ENCODE measurements around the gene FRMD7. TPM values are rescaled to one million over a fixed set of nuclear protein-coding genes. Genes with fewer than 3 reads are reported as not detected.

Gene FRMD7
- total RNA-seq, 6 experiments from 2014 or later = 0.07 to 0.18 (median 0.09) TPM; not detected in 3

DNA sequence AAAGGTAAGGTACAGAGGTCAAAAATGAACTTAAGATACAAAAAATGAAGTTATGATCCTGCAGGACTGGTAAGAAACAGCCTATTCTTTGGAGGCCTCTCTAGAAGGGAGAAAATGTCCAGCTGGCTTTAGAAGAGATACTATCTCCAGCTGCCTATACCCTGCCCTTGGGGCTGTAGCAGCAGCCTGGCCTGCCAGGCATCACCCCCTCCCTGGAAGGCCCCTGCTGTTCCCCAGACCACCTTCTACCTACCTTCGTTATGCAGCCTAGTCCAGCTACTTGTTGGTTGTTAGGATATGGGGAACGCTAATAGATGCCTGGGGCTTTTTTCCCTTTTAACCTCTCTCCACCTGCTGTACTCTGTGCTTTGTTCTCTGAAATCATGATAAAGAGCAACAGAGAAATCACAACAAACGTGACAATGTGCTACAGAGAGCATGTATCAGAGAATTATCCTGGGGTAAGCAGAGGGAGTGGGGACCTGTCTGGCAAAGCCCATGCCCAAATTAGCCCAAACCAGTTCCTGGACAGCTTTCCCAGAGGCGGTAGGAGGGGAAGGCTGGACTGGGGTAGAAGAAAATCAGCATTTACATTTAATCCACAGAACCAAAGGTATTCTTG lies 34.5 kb downstream of the FRMD7 start:
- Histone ChIP-seq H3K36me3 (no peaks in the 10 kb centered on the region), H3K27ac (no peak overlapping the region), H3K4me1 (no peaks in the 10 kb centered on the region), H3K4me3 (no peak overlapping the region), H3K27me3 (no peaks in the 10 kb centered on the region), H3K9me3 (no peaks in the 10 kb centered on the region)
- TF ChIP-seq POLR2A (IDR thresholded peaks at IDR 0.05) = no peak
- TF ChIP-seq, protein P1, sequence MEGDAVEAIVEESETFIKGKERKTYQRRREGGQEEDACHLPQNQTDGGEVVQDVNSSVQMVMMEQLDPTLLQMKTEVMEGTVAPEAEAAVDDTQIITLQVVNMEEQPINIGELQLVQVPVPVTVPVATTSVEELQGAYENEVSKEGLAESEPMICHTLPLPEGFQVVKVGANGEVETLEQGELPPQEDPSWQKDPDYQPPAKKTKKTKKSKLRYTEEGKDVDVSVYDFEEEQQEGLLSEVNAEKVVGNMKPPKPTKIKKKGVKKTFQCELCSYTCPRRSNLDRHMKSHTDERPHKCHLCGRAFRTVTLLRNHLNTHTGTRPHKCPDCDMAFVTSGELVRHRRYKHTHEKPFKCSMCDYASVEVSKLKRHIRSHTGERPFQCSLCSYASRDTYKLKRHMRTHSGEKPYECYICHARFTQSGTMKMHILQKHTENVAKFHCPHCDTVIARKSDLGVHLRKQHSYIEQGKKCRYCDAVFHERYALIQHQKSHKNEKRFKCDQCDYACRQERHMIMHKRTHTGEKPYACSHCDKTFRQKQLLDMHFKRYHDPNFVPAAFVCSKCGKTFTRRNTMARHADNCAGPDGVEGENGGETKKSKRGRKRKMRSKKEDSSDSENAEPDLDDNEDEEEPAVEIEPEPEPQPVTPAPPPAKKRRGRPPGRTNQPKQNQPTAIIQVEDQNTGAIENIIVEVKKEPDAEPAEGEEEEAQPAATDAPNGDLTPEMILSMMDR (IDR thresholded peaks at IDR 0.05) = no peak
- DNase-seq (no peak), ATAC-seq (peak in 1 of 4 donors; percentile 33)
- 49% methylated on average over 3 of the region's 4 CpGs for WGBS (ENCODE audit: insufficient coverage, low coverage, low lambda C conversion rate, missing lambda C conversion rate)
- intact Hi-C loops (cut with DNase I) = no loop called here

DNA sequence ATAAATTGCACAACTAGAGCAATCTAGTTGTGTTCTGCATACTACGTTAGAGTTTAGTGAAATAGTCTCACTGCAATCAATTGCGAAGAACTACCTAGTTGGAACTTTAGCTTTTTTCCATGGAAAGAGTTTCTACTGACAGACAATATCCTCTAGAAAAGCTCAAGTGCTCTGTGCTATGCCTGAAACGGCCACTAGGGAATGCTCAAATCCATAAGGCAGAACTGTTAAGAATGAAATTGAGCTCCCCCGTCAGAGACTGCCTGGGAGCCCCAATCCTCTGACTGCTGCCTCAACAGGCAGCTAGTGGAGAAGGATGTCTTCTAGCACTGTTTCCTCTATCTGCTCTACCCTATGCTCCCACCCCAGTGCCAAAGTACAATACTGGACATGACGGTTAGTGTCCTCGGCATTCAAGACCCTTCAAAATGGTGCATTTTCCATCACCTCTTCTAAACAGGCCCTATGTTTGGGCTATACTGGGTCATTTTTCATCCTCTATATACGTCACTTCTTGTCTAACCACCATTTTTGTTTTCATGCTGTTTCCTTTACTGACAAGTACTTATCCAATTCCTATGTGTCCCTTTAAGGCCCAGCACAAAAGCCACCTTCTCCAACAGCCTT lies 35.3 kb downstream of the FRMD7 start:
- ATAC-seq = peak; percentile 86 to 92 (median 88)
- peak in 1 of 3 donors; percentile 57 for DNase-seq
- no peak overlapping the region for H3K4me3 ChIP-seq
- H3K36me3 ChIP-seq = no peaks in the 10 kb centered on the region
- H3K4me1 ChIP-seq = no peaks in the 10 kb centered on the region
- TF ChIP-seq, protein P1 (IDR thresholded peaks at IDR 0.05) = peak; percentile 71 to 80 (median 76)
- TF ChIP-seq POLR2A (IDR thresholded peaks at IDR 0.05) = no peak
- WGBS (ENCODE audit: insufficient coverage, low coverage, low lambda C conversion rate, missing lambda C conversion rate) = 40% methylated on average over 7 of the region's 7 CpGs
- H3K27me3 ChIP-seq = no peaks in the 10 kb centered on the region
- intact Hi-C loops (cut with DNase I) = no loop called here
- H3K27ac ChIP-seq = no peak overlapping the region
- no peaks in the 10 kb centered on the region for H3K9me3 ChIP-seq

DNA sequence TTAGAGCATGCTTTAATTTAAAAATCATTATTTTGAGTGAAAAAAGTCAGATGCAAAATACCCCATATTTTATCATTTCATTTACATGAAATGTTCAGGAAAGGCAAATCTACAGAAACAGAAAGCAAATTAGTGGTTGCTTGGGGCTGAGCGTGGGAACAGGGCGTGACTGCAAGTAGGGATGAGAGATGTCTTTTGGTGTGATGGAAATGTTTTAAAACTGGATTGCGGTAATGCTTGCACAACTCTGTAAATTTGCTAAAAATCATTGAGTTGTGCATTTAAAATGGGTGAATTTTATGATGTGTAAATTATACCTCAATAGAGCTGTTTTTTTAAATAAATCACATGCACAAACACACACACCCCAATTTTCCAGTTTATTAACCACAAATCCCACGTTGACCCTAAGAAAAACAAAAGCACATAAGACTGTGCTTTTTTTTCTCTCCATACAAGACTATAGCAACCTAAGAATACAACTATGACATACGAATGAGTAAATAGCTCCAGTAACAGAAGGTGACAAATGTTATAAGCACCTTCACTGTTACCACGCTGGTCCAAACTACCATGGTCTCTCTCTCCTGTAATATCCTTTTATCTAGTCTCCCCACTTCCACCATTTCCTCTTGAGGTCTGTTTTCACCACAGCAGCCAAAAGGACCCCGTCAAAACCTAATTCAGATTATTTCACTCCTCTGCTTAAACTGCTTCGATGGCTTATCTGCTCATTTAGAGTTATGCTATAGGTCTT lies 37.2 kb downstream of the FRMD7 start:
- intact Hi-C loops (cut with DNase I) = no loop called here
- DNase-seq = no peak
- no peak for ATAC-seq
- 48% methylated on average over 8 of the region's 8 CpGs for WGBS (ENCODE audit: insufficient coverage, low coverage, low lambda C conversion rate, missing lambda C conversion rate)
- no peak overlapping the region for H3K4me3 ChIP-seq
- H3K4me1 ChIP-seq = no peaks in the 10 kb centered on the region
- no peaks in the 10 kb centered on the region for H3K36me3 ChIP-seq
- no peaks in the 10 kb centered on the region for H3K27me3 ChIP-seq
- TF ChIP-seq POLR2A (IDR thresholded peaks at IDR 0.05) = no peak
- TF ChIP-seq, protein P1 (IDR thresholded peaks at IDR 0.05) = no peak
- H3K9me3 ChIP-seq = no peaks in the 10 kb centered on the region
- H3K27ac ChIP-seq = no peak overlapping the region

DNA sequence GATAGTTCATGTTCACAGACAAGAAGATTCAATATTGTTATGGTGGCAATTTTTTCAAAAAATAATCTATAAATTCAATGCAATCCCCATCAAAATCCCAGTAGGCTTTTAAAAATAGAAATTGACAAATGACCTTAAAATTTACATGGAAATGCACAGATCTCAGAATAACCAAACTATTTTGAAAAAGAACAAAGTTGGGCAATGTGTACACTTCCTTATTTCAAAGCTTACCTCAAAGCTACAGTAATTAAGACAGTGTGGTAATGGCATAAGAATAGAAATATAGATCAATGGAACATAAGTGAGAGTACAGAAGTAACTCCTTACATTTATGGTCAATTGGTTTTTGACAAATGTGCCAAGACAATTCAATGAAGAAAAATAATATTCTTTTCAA lies 39.0 kb downstream of the FRMD7 start:
- no peak overlapping the region for H3K27ac ChIP-seq
- intact Hi-C loops (cut with DNase I) = no loop called here
- TF ChIP-seq, protein P1 (IDR thresholded peaks at IDR 0.05) = no peak
- no peak for TF ChIP-seq POLR2A (IDR thresholded peaks at IDR 0.05)
- no peaks in the 10 kb centered on the region for H3K9me3 ChIP-seq
- no peaks in the 10 kb centered on the region for H3K36me3 ChIP-seq
- no peaks in the 10 kb centered on the region for H3K27me3 ChIP-seq
- ATAC-seq = no peak
- no peak overlapping the region for H3K4me3 ChIP-seq
- no peak for DNase-seq
- H3K4me1 ChIP-seq = no peaks in the 10 kb centered on the region

All from right lobe of liver (tissue), 6 donors.